C4-2B (cell line): ENCODE results near the gene ELMO1.

Experiments used
- H3K27ac ChIP-seq: fragments of 450-650 bp; 2 replicates; pipeline ENCODE4 v1.5.1; 2017
- ZFX ChIP-seq: fragments of 450-650 bp; IDR thresholded peaks from 2 replicates; pipeline ENCODE4 v1.6.1; 2017
- TF ChIP-seq, protein P1 (sequence below): fragments of 450-650 bp; conservative IDR thresholded peaks from 2 replicates; pipeline ENCODE4 v1.5.1; 2017; ENCODE audit warnings: mild to moderate bottlenecking

The ELMO1 gene

GRCh38 chr7:36942025-36942424, 506.6 kb downstream of the ELMO1 start:
- TF ChIP-seq, protein P1, sequence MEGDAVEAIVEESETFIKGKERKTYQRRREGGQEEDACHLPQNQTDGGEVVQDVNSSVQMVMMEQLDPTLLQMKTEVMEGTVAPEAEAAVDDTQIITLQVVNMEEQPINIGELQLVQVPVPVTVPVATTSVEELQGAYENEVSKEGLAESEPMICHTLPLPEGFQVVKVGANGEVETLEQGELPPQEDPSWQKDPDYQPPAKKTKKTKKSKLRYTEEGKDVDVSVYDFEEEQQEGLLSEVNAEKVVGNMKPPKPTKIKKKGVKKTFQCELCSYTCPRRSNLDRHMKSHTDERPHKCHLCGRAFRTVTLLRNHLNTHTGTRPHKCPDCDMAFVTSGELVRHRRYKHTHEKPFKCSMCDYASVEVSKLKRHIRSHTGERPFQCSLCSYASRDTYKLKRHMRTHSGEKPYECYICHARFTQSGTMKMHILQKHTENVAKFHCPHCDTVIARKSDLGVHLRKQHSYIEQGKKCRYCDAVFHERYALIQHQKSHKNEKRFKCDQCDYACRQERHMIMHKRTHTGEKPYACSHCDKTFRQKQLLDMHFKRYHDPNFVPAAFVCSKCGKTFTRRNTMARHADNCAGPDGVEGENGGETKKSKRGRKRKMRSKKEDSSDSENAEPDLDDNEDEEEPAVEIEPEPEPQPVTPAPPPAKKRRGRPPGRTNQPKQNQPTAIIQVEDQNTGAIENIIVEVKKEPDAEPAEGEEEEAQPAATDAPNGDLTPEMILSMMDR, result no peak
- TF ChIP-seq ZFX, result no peak
- H3K27ac ChIP-seq, result no peak overlapping the region

- TF ChIP-seq ZFX, result no peak
- TF ChIP-seq, protein P1, result no peak
- H3K27ac ChIP-seq, result no peak overlapping the region
These were observed 507.3 kb downstream of the ELMO1 start for GRCh38 chr7:36941359-36941758.

DNA sequence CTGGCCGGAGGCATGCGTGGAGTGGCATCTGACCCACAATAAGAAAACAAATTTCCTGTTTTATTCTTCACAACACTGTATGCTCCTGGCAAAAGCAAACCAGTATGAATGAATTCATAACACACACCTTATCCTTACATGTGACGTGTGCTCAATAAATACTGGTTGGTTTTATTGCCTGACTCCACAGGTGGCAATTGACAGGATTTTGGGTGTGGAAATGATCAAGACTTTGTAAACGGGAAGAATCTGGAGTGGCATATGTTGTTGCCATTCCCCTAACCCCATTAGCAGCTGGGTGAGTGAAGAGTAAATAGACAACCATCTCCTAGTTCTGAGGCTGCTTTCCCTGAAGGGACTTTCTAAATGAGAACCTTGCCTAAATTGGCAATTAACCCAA, 508.8 kb downstream of the ELMO1 start:
- no peak overlapping the region for H3K27ac ChIP-seq
- TF ChIP-seq ZFX, result no peak
- TF ChIP-seq, protein P1, result no peak

DNA sequence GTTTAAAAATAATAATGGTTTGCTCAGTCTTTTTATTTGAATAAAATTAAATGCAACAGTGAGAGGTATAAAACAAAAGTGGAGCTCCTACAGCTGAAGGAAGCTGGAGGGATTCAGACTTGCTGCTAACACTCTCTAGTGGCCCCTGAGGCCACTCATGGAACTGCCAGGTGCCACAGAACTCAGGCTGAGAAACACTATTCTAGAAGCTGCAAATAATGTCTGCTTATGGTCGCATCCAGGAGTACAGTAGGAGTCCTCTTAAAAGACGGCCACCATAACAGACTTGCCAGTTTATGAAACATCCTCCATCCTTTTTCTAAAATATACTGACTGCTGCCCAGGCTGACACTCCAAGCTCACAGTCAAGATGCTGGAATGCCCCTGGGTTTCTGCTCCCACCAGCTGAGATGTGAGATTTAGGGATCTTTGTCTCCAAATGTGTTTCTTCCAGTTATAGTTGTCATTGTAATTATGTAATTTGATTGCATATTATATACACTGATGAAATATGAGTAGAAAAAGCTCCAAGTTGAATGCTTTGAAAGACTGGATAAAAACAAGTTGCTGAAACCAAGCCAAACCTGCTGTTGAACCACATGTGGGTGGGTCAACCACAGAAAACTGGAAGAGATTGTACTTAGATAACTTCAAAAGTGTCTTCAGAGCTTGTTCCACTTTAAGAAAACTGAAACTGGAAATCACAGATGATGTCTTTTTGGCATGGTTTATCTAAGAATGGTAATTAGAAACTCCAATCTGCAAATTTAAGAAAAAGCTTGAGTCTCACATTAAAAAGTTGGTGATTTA, 510.7 kb downstream of the ELMO1 start:
- TF ChIP-seq ZFX, result no peak
- TF ChIP-seq, protein P1, result no peak; the same call in 1 of the 2 replicates
- H3K27ac ChIP-seq, result no peak overlapping the region

DNA sequence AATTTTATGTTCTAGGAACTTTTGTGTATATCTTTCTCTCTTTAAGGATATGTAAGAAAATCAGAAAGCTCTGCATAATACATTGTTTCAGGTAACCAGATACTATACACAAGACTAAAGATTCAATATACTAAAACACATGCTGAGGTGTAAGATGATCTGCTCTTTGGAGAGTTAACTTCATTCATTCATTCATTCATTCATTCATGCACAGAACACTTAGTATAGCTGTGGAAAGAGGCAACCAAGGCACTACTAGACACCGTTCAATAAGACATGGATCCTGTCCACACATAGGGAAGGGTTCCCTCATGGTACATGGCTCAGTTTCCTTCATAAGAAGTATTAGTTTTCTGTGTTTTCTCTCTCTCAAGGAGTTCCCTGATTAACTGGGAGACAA, 516.8 kb downstream of the ELMO1 start:
- no peak overlapping the region for H3K27ac ChIP-seq
- no peak for TF ChIP-seq ZFX
- TF ChIP-seq, protein P1, result no peak

- no peak overlapping the region for H3K27ac ChIP-seq
- TF ChIP-seq, protein P1, result no peak
- no peak for TF ChIP-seq ZFX
These were observed 518.9 kb downstream of the ELMO1 start for GRCh38 chr7:36929791-36930190.

- no peak overlapping the region for H3K27ac ChIP-seq
- TF ChIP-seq, protein P1, result no peak
- no peak for TF ChIP-seq ZFX
These were observed 519.9 kb downstream of the ELMO1 start for GRCh38 chr7:36928718-36929117.
